ENCODE data around the gene MYLK2.

- TF ChIP-seq CTCF (IDR thresholded peaks at IDR 0.05) (no peak), POLR2A (IDR thresholded peaks at IDR 0.05) (no peak), EP300 (IDR thresholded peaks at IDR 0.05) (no peak)
Observed at GRCh38 chr20:31811796-31812728, 7.1 kb upstream of the MYLK2 start.
